Astrocyte of the cerebellum (primary cell): ENCODE data around the gene SEC14L2.

Source experiments
- DNase-seq: peaks from one replicate; pipeline ENCODE4 v3.0.0-alpha.2; 2011; ENCODE audit warnings: low read depth
- H3K4me3 ChIP-seq: 2 replicates; pipeline ENCODE4 v1.5.1; 2011; ENCODE audit warnings: mild to moderate bottlenecking, low read depth, low read length, moderate library complexity
- in situ Hi-C: cut with HindIII; loops from 2 replicates; pipeline ENCODE4 v1.10.0; 2017; ENCODE audit warnings: low sequenced_read_pairs
- TF ChIP-seq, protein P1 (sequence below): IDR thresholded peaks from 2 replicates; pipeline ENCODE4 v1.5.1; 2012; ENCODE audit warnings: low read length, low read depth, moderate library complexity, mild to moderate bottlenecking; ENCODE audit errors: missing control alignments

SEC14L2 gene

DNA sequence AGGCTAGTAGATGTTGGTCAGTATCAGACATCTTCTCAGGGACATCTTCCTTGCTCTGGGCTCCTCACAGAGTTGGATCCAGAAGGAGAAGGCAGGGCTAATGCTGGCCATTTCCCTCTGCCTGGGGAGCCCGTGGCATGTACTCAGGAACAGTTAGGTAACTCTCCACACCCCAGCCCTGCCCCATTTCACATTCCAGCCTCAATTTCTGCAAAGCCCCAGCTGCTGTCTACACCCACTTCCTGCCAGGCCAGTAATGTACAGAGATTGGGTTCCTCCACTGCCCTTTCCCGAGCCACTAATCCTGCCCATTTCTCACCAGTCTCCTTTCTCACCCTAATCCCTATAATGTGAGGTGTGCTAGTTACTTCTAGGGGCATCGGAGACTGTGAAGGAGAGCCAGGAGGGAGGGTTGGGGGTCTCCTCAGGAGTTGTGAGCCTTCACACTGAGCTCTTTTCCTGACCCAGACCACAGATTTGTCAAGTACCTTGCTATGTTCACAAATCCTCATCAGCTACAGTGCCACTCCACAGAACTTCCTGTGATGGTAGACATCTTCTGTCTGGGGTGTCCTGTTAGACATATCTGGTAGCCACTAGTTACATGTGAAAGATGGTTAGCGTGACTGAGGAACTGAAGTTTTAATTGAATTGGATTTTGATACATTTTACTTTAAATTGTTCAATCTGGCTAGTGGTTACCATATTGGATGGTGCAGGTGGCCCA is 76.3 kb downstream of the SEC14L2 start:
- DNase-seq: no peak
- H3K4me3 ChIP-seq: no peak overlapping the region
- TF ChIP-seq, protein P1, sequence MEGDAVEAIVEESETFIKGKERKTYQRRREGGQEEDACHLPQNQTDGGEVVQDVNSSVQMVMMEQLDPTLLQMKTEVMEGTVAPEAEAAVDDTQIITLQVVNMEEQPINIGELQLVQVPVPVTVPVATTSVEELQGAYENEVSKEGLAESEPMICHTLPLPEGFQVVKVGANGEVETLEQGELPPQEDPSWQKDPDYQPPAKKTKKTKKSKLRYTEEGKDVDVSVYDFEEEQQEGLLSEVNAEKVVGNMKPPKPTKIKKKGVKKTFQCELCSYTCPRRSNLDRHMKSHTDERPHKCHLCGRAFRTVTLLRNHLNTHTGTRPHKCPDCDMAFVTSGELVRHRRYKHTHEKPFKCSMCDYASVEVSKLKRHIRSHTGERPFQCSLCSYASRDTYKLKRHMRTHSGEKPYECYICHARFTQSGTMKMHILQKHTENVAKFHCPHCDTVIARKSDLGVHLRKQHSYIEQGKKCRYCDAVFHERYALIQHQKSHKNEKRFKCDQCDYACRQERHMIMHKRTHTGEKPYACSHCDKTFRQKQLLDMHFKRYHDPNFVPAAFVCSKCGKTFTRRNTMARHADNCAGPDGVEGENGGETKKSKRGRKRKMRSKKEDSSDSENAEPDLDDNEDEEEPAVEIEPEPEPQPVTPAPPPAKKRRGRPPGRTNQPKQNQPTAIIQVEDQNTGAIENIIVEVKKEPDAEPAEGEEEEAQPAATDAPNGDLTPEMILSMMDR: no peak
- in situ Hi-C loops: no loop called here

DNA sequence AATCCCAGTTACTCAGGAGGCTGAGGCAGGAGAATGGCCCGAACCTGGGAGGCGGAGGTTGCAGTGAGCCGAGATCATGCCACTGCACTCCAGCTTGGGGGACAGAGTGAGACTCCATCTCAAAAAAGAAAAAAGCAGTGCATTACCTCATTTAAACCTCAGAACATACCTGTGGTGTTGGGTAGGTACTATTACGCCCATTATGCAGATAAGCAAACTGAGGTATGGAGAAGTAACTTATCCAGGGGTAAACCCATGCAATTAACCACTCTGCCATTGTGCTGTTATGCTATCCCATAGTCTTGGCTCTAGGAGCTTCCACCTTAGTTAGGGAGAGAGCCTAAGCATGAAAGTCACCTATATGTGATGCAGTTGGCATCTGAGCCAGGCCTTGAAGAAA is 77.3 kb downstream of the SEC14L2 start:
- in situ Hi-C loops: no loop called here
- TF ChIP-seq, protein P1: no peak
- no peak overlapping the region for H3K4me3 ChIP-seq
- DNase-seq: no peak
